GDM1 (cell line): Measurements from ENCODE around the gene CYTH2.

Experiments used
- DNase-seq: peaks from one replicate; lab custom pipeline; 2025; lab: John Stamatoyannopoulos, UW

The CYTH2 gene

GRCh38 chr19:48454150-48454730, 14.9 kb upstream of the CYTH2 start:
- DNase-seq, result no peak

DNA sequence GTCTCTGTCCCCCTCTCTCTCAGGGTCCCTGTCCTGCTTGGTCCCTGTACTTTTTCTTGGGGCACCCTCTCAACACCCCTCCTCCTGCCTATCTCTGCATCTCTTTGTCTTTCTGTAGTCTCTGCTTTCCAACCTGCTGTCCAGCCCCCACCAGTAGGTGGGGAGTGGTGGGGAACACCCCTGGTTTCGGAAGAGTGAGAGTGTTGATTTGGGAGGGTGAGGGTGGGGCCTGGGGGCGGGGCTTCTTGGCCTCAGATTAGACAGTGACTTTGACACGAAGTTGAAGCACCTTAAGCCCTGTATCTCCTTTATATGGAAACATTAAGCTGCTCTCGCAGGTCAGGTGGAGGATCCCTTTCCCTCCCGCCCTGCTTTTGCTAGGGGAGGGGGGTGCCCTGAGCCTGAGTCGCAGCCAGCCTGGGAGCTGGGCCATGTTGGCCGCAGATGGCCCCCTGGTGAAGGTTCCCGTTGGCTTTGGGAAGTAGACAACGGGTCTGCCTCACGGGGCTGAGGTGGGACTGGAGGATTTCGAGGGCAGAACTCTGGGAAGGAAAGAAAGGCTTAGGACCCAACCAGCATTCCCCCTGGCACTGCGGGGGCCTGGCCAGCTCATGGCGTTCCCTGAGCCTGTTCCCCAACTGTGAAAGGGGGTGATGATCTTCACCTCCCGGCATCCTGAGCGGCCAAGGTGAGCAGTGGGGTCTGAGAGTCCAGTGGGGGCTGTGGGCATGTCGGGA, 13.8 kb upstream of the CYTH2 start, which contains the start of gene KCNJ14:
TSS of gene KCNJ14 (plus strand) at position 404 of the 737 bp plus-strand sequence. CDS start 6,151 bp downstream, outside the sequence.
- DNase-seq, result no peak

DNA sequence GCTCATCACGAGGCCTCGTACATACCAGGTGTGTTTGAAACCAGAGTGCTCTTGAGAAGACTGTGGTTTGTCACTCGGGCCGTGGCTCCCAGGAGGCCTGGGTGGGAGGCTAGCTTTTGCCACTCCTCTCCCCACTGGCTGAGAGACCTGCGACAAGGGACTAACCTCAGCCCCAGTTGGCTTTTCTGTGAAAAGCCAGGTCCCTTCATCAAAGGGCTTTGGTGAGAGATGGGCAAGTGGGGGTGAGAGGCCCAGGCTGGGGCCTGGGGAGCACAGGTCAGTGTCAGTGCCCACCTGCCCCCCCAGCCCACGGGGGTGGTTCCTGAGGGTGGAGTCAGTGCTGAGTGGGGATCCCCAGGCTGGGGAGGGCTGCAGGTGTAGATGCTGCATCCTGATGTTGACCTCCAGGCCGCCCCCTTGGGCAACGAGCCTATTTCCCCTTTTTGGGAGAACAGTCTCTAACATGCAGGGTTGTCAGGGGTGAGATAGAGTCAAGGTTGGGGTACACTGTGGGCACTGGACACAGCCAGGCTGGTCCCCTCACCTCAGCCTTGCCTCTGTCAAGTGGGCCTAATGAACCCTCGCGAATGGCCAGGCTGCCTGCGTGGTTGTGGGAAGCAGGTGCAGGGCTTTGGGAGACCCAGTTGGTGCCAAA, 13.1 kb upstream of the CYTH2 start:
- DNase-seq, result no peak

DNA sequence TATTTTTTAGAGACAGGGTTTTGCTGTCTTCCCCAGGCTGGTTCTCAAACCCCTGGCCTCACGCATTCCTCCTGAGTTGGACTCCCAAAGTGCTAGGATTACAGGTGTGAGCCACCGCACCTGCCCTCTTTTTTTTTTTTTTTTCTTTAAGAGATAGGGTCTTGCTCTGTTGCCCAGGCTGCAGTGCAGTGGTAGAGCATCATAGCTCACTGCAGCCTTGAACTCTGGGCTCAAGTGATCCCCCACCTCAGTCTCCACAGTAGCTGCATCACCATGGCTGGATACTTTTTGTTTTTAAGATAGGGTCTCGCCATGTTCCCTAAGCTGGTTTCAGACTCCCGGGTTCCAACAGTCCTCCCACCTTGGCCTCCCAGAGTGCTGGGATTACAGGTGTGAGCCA, 12.3 kb upstream of the CYTH2 start:
- no peak for DNase-seq

DNA sequence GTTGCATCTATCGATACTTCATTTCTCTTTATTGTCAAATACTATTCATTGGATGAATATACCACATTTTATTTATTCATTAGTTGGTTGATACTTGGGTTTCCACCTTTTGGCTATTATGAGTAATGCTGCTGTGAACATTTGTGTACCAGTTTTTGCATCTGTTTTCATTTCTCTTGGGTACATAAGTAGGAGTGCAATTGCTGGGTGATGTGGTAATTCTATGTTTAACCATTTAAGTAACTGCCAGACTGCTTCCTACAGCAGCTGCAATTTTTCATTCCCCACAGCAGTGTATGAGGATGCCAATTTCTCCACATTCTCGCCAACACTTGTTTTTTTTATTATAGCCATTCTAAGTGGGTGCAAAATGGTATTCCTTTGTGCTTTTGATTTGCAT, 11.2 kb upstream of the CYTH2 start:
- DNase-seq, result no peak

- DNase-seq, result no peak
These were observed 7.6 kb upstream of the CYTH2 start for GRCh38 chr19:48461651-48461981.

DNA sequence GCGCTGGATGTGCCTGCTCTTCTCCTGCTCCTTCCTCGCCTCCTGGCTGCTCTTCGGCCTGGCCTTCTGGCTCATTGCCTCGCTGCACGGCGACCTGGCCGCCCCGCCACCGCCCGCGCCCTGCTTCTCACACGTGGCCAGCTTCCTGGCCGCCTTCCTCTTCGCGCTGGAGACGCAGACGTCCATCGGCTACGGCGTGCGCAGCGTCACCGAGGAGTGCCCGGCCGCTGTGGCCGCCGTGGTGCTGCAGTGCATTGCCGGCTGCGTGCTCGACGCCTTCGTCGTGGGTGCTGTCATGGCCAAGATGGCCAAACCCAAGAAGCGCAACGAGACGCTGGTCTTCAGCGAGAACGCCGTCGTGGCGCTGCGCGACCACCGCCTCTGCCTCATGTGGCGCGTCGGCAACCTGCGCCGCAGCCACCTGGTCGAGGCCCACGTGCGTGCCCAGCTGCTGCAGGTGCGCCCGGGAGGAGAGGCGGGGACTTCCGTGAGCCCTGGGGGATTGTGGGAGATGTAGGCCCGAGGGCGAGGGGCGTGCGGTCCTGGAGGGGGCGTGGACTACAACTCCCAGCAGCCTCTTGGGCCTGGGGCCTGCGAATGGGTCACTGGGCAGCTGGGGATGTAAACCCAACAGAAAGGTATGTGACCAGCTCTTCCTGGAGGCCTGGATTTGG, 7.0 kb upstream of the CYTH2 start:
- no peak for DNase-seq

DNA sequence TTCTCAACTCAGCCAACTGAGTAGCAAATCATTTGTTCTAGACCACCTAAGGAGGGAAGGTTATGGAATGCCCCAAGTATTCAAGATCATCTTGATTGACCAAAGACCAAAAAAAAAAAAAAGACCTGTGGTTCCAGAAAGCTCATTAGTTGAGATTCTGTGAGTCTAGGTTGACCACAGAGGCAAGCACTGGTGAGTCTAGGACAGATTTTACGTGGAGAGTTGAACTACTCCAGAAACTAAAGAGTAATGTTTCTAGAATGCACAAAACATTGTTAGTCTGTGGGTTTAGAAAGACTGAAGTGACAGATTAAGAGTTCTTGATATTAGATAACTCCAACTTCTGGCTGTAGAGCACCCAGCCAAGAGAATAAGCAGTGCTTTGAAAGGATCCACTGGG, 4.0 kb upstream of the CYTH2 start:
- DNase-seq, result no peak

GRCh38 chr19:48466561-48467325, 2.4 kb upstream of the CYTH2 start:
- DNase-seq, result no peak

GRCh38 chr19:48468772-48469288, 339 bp upstream of the CYTH2 start:
- DNase-seq, result peak; percentile 100

DNA sequence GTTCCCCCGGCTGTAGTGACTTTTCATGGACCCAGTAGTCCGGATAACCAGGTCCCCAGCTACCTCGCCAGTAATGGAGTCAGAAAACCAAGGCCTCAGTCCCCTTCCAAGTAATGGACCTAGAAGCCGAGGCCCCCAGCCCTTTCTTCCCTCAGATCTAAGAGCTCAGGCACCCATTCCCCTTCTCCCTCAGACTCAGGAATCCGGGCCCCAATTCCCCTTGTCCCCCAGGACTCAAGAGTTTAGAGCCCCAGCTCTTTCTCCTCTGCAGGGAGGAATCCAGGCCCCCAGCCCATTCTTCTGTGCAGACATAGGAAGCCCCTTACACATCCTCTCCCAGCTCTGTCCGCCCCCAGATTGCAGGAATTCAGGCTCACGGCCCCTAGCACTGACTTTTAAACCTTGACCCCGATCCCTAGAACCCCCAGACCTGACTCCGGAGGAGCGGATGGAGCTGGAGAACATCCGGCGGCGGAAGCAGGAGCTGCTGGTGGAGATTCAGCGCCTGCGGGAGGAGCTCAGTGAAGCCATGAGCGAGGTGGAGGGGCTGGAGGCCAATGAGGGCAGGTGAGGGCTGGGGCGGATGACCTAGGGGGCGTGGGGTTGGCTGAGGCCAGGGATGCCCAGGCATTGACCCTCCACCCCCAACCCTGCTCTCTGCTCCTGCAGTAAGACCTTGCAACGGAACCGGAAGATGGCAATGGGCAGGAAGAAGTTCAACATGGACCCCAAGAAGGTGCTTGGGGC, 938 bp downstream of the CYTH2 start:
- DNase-seq, result no peak

DNA sequence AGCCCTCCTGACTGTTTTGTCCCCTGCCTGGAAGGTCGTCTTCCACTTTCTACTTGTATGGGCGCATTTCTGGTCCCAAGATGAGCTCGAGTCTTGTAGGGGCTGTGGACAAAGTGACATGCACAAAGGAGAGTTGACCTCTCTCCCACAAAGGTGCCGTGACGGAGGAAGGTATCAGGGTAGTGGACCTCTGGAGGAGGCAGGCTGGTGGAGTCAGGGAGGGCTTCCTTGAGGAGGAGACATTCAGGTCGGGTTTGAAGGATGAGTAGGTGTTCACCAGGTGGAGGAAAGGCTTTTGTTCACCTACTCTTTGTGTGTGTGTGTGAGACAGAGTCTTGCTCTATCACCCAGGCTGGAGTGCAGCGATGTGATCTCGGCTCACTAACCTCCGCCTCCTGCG, 1.7 kb downstream of the CYTH2 start:
- DNase-seq, result no peak

- DNase-seq, result no peak
These were observed 2.7 kb downstream of the CYTH2 start for GRCh38 chr19:48471836-48472235.

GRCh38 chr19:48473161-48473966, 4.2 kb downstream of the CYTH2 start:
- DNase-seq, result no peak

- DNase-seq, result no peak
These were observed 5.0 kb downstream of the CYTH2 start for GRCh38 chr19:48474084-48474592.

- DNase-seq, result no peak
These were observed 6.3 kb downstream of the CYTH2 start for GRCh38 chr19:48475369-48476068.

DNA sequence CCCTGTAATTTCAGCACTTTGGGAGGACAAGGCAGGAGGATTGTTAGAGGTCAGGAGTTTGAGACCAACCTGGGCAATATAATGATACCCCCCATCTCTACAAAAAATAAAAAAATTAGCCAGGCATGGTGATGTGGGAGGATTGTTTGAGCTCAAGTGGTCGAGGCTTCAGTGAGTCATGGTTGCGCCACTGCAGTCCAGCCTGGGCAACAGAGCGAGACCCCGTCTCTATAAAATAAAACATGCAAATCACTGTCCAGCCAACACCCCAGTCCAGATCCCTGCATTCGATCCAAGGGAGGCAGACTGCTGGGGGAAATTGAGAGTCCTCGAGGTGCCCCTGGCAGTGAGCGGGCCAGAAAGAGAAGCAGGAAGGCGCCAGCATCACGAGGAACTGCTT, 7.0 kb downstream of the CYTH2 start:
- no peak for DNase-seq

- DNase-seq, result no peak
These were observed 8.0 kb downstream of the CYTH2 start for GRCh38 chr19:48477067-48477685.
